Stimulated activated CD4-positive, alpha-beta T cell treated with anti-CD3 and anti-CD28 coated beads, Interleukin-15, amount 100 ng/mL, for 24 hours (primary cell): Measurements from ENCODE around the gene RNF220.

ENCODE experiments used
- DNase-seq: peaks from one replicate; pipeline ENCODE4 v3.0.0-alpha.2; 2020

The RNF220 gene

DNA sequence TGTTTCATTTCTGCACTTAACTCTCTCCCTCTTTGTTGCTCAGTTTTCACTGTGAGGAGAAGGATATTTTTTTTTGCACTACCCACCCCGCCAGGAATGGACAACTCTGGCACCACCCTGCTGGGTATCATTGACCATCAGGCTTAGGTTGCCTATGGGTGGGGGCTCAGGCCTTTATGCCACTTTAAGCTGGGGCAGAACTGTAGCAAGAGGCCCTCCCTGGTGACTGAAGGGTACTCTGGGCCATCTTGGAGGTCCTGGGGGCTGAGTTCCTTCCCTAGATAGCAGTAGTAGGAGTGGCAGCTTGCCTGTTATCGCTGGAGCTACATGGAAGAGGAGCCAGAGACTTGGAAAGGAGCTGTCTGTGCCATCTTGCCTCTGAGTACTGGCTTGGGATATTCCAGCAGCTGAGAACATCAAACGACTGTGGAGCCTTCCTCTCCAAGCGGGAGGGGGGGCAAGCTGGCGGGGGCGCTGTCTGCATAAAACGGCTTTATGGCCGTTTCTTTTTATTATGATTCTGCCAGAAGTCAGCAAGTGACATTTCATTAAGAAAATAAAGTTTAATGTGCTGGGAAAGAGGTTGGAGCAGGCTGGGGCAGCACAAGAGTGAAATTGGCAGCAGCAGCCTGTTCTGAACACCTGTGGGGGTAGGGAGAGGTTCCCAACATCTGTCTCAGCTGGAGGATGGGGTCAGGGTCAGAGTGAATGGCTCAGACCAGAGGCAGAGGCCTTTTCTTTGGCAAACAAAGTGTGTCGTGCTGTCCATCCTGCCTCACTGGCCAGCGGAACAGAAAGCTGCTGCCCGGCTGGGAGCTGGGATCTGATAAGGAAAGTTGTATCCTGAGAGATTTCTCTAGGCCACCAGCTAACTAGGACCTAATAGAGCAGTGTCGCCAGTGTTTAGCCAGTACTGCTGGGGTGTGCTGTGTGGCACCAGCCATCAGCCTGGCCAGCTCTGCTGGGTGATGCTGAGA lies 236.4 kb downstream of the RNF220 start:
- no peak for DNase-seq

GRCh38 chr1:44642255-44642654 lies 237.2 kb downstream of the RNF220 start:
- DNase-seq, result no peak

DNA sequence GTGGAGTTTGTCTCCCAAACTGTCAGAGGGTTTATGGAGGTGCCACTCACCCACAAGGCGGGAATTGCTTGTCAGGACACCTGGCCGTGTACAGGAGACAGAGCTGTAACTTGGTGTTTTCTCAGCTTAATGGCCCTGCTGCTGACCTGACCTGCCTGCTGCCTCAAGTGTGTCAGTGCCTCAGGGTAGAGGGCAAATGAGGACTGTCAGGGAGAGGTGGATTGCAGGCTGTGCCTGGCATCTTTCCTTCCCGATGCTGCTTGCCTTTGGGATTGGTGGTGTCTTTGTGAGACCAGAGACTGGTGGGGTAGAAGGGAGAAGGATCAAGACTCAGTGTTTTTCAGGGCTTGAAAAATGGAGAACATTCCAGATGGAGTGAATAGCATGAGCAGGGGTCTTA lies 237.9 kb downstream of the RNF220 start:
- DNase-seq, result no peak

DNA sequence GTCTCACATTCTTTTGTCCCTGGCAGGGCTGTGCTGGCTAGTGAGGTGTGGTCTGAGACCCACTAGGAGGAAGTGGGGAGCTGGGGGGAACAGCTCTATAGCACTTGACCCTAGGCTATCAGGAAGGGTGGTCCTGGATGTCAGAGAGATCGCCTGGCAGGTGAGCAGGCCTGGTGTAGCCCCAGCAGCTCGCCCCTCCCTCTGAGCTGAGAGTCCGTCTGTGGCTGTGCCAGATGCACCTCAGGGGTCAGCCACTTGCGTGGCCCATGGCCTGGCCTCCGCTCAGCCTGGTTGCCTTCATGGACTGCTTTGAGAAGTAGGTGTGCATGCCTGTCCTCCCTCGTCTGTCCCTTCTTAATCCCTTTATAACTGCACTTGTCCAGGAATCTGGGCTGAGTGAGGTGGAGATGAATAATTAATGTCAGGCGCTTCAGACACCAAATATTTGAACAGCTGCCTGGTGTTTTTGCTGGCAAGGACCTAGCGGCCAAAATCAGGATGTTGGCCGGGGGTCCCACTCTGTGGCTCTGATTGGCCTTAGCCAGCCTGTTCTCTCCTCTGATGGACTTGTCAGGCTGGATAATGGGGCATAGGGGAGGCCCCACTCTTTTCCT lies 238.8 kb downstream of the RNF220 start:
- DNase-seq, result no peak

DNA sequence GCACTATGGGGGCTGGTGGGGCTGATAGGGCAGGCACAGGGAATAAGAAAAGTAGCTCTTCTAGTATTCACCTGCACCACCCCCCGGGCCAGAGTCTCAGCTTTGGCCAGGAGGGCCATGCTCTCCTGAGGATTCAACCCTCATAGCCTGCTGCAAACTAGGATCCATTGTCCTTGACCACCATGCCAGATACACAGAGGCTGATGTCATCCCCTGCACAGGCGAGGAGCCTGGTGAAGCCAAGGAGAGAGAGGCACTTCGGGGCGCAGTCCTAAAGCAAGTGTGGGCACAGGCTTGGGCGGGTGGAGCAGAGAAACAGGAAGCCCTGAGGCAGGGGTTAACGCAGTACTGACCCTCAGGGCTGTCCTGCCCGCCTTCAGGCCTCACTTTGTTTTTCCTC lies 239.8 kb downstream of the RNF220 start:
- no peak for DNase-seq

- no peak for DNase-seq
Observed at GRCh38 chr1:44645476-44646244, 240.6 kb downstream of the RNF220 start.

GRCh38 chr1:44646261-44647110 lies 241.4 kb downstream of the RNF220 start:
- no peak for DNase-seq

DNA sequence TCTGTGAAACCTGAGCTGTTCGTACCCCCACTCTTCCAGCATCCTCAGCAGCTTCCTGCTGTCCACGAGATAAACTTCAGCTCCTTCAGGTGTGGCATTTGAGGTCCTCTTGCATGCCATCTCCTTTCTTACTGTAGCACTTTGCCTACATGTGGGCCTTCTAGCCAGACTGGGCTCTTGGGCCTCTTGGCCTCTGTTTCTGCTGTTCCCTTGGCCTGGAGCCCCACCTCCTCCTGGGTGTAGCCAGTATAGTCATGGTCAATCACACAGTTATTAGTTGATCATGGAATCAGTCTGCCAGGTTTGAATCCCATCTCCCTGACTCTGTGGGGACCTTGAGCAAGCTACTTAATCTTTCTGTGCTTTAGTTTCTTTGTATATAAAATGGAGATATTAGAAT lies 242.8 kb downstream of the RNF220 start:
- DNase-seq, result no peak

DNA sequence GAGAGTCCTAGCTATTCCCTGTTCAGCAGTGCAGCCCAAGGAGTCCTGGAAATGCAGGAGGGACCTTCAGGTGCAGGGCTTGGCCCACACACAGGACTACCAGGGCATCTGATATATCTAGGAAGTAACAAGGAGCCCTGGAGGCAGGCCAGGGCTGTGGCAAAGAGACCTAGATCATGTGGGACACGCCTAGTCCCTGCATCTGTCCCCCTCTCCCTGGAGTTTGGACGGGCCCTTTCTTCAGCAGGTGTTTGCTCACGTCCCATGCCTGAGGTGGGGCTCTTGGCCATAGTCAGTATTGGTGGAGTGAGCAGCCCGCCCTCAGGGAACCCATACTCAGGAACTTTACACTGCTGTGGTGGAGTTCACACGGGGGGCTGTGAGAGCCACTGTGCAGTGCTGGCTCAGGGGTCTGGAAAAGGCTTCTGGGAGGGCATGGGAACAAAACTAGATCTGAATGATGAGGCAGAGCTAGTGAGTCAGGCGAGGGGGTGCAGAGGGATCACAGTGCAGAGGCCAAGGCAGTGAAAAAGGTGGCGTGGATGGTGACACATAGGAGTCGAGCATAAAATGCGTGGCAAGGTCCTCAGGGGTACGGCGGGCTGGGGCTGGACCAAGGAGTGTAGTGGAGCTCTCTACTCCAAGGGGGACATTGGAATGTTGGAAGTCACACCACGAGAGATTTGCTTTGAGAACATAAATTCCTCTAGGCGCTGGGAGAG lies 243.6 kb downstream of the RNF220 start:
- DNase-seq, result no peak

DNA sequence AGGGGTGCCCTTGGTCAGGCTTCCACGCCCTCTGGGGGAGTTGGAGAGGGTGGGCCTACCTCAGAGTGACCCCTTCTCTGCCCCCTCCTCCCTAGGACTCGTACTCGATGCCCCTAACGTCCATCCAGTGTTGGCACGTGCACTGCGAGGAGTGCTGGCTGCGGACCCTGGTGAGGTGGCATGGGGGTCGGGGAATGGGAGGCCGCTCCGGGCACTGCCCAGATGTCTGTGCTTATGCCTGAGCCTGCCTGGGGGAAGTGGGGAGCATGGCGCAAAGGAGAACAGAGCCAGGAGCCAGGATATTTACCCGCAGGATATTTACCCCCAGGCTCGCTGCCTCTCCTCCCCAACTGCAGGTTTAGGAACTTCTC lies 244.7 kb downstream of the RNF220 start:
- no peak for DNase-seq

GRCh38 chr1:44650159-44650831 lies 245.2 kb downstream of the RNF220 start:
- no peak for DNase-seq

GRCh38 chr1:44651069-44651468 lies 246.0 kb downstream of the RNF220 start:
- no peak for DNase-seq

DNA sequence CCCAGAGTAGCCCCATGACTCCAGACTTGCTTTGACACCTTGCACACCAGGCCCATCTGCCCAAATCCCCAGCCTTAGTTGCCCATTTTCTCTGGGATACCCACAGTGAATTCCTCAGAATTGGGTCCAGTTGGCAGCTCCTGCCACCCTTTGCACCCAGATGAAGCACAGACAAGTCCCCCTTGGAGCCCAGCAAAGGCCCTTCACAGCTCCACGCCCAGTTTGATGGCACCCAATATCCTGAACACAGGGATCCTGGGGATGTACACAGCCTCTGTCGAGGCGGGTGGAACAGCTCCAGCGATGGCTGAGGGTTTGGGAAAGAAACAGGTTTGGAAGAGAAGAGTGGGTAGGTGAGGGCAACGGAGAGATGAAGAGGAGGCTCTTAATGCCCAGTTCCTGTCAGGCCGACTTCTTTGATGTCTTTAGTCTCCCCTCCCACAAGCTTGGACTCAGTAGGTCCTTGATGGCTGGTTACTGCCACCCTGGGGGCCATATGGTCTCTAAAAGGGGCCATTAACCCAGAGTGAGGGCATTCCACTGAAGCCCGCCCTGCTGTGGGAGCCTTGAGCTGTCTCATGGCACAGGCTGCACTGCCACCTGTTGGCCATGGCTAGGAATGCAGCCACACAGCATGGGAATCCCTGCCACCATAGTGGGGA lies 247.5 kb downstream of the RNF220 start:
- DNase-seq, result peak; percentile 84

- no peak for DNase-seq
Observed at GRCh38 chr1:44653107-44653964, 248.3 kb downstream of the RNF220 start.

GRCh38 chr1:44654621-44655187 lies 249.6 kb downstream of the RNF220 start:
- DNase-seq, result no peak

- DNase-seq, result peak; percentile 18
Observed at GRCh38 chr1:44655609-44656008, 250.6 kb downstream of the RNF220 start.

DNA sequence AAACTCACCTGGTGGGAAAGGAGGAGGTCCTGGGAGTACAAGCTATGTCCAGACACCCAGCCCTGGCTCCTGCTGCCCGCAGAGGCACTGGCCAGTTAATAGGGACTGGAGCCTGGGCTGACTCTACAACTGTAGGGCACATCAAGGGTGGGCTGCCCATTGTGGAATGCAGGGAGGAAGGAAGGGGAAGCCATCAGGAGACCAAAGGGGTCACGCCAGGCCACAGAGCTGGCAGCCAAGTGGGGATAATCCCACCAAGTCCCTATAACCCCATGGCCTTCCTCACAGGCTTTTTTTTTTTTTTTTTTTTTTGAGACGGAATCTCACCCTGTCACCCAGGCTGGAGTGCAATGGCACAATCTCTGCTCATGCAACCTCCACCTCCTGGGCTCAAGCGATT lies 254.5 kb downstream of the RNF220 start:
- no peak for DNase-seq

GRCh38 chr1:44660176-44660575 lies 255.1 kb downstream of the RNF220 start:
- no peak for DNase-seq
